A673 (cell line): ENCODE measurements around the gene NTN1. TPM values are rescaled to one million over a fixed set of nuclear protein-coding genes. Genes with fewer than 3 reads are reported as not detected.
A peak's percentile ranks its signal among the peaks of the same experiment; 100 is the strongest.

Source experiments
- BruUV-seq: library from RNA; stranded (reverse); fragments of 400-500 nt; replicated peaks from 2 replicates; lab custom pipeline; 2021; lab: Mats Ljungman, UMichigan
- CTCF ChIA-PET: fragments of 300-600 bp; sonication (Branson Sonifier 250); formaldehyde crosslinking; loops from one replicate; lab custom pipeline; 2022; ENCODE audit warnings: antibody characterized with exemption; lab: Charles Lee
- POLR2A ChIA-PET: fragments of 300-600 bp; sonication (Branson Sonifier 250); formaldehyde crosslinking; loops from one replicate; lab custom pipeline; 2022; ENCODE audit warnings: antibody characterized with exemption; ENCODE audit not compliant: low non-redundant PET; lab: Charles Lee
- DNase-seq: peaks from one replicate; pipeline ENCODE4 v3.0.0-alpha.2; 2015; ENCODE audit warnings: low spot score
- H3K27ac ChIP-seq: fragments of 200-600 bp; sonication (generic); 2 replicates; pipeline ENCODE4 v1.5.1; 2016; ENCODE audit warnings: mixed run types, low read depth, mild to moderate bottlenecking, mixed read lengths, antibody characterized with exemption, low read length; ENCODE audit not compliant: poor library complexity, severe bottlenecking
- H3K27me3 ChIP-seq: fragments of 200-600 bp; sonication (generic); replicated peaks from 2 replicates; pipeline ENCODE4 v1.6.1; 2017; ENCODE audit warnings: mixed run types, low read depth, mild to moderate bottlenecking, mixed read lengths, antibody characterized with exemption, low read length; ENCODE audit not compliant: insufficient read depth, poor library complexity
- H3K36me3 ChIP-seq: fragments of 200-600 bp; sonication (generic); 2 replicates; pipeline ENCODE4 v1.6.1; 2016; ENCODE audit warnings: mixed run types, mild to moderate bottlenecking, mixed read lengths, antibody characterized with exemption, low read length; ENCODE audit not compliant: insufficient read depth, poor library complexity, severe bottlenecking
- H3K4me1 ChIP-seq: fragments of 200-600 bp; sonication (generic); 2 replicates; pipeline ENCODE4 v1.6.1; 2017; ENCODE audit warnings: mixed run types, mild to moderate bottlenecking, mixed read lengths, antibody characterized with exemption, low read length; ENCODE audit not compliant: insufficient read depth, poor library complexity, severe bottlenecking
- H3K4me3 ChIP-seq: fragments of 200-600 bp; sonication (generic); 2 replicates; pipeline ENCODE4 v1.5.1; 2016; ENCODE audit warnings: low read depth, mixed run types, mild to moderate bottlenecking, mixed read lengths, low read length; ENCODE audit not compliant: poor library complexity, severe bottlenecking
- H3K9me3 ChIP-seq: fragments of 200-600 bp; sonication (generic); 2 replicates; pipeline ENCODE4 v1.6.1; 2016; ENCODE audit warnings: mixed run types, low read depth, mild to moderate bottlenecking, mixed read lengths, antibody characterized with exemption, low read length; ENCODE audit not compliant: poor library complexity, severe bottlenecking
- CTCF ChIP-seq: fragments of 300-800, 200-600 bp; sonication (generic); conservative IDR thresholded peaks from 2 replicates; pipeline ENCODE4 v1.5.1; 2017; ENCODE audit warnings: low read depth, mild to moderate bottlenecking, antibody characterized with exemption, low read length, moderate library complexity, mixed read lengths
- EZH2 ChIP-seq: fragments of 200-600 bp; sonication (generic); IDR thresholded peaks from 2 replicates; pipeline ENCODE4 v1.6.1; 2017; ENCODE audit warnings: borderline replicate concordance, low read depth, mild to moderate bottlenecking, mixed read lengths, antibody characterized with exemption, low read length; ENCODE audit not compliant: poor library complexity, severe bottlenecking
- intact Hi-C: fragments of 100-400 bp; cut with micrococcal nuclease; formaldehyde crosslinking; loops from one replicate; pipeline ENCODE4 v1.10.0; 2022; ENCODE audit not compliant: unreplicated experiment
- total RNA-seq: library from RNA; stranded (reverse); gene quantifications from 2 replicates; pipeline ENCODE4 v1.2.3, GENCODE V29; 2021

The NTN1 gene
- total RNA-seq, 1 experiment from 2014 or later: 4.3 TPM

- H3K4me3 ChIP-seq: no peak overlapping the region
- no peak for DNase-seq
- intact Hi-C loops: no loop called here
- H3K27ac ChIP-seq: no peak overlapping the region
- TF ChIP-seq CTCF (no peak), EZH2 (no peak)
- CTCF ChIA-PET: no interaction called here
- POLR2A ChIA-PET: no interaction called here
- peaks cover 10% of the 10 kb centered on the region for H3K4me1 ChIP-seq
- no peaks in the 10 kb centered on the region for H3K9me3 ChIP-seq
- BruUV-seq: no TSS peak
- H3K27me3 ChIP-seq: no peaks in the 10 kb centered on the region
- H3K36me3 ChIP-seq: no peaks in the 10 kb centered on the region
Observed at GRCh38 chr17:9195411-9195810, 174.1 kb downstream of the NTN1 start.

DNA sequence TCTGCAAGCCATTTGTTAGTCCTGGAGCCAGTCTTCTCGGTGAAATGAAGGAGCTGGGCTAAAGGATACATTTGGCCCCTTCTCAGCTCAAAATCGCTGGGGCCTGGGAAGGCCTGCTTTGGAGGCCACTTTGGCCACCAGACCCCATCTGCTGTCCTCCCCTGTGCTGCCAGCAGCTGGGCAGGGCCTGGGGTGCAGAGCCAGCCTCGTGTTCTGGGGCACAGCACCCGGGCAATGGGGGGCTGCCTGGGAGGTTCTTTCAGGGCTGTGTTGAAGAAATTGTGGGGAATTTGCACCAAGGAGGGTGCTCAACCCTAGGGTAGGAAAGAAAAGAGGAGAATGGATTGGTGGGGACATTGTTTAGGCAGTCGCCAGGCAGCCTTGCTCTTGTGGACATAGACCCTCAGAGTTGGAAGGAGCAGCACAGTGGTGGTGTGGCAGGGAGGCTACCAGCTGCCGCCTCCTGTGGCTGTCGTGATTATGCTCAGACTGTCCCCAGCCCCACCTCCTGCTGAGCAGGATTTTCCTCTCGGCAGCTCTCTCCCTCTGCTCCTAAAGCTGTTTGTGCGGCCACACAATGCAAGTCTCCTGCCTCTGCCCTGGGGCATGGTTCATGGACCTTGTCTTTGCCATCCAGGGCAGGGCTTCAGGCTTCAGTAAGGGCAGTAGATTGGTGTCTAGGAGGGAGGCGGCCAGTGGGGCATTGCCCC lies 174.8 kb downstream of the NTN1 start:
- peak; percentile 66 for DNase-seq
- peaks cover 10% of the 10 kb centered on the region for H3K4me1 ChIP-seq
- BruUV-seq: no TSS peak
- ChIA-PET POLR2A (no interaction called here), CTCF (no interaction called here)
- no peaks in the 10 kb centered on the region for H3K9me3 ChIP-seq
- H3K27me3 ChIP-seq: no peaks in the 10 kb centered on the region
- TF ChIP-seq CTCF (no peak), EZH2 (no peak)
- no peak overlapping the region for H3K4me3 ChIP-seq
- intact Hi-C loops: no loop called here
- no peaks in the 10 kb centered on the region for H3K36me3 ChIP-seq
- no peak overlapping the region for H3K27ac ChIP-seq

DNA sequence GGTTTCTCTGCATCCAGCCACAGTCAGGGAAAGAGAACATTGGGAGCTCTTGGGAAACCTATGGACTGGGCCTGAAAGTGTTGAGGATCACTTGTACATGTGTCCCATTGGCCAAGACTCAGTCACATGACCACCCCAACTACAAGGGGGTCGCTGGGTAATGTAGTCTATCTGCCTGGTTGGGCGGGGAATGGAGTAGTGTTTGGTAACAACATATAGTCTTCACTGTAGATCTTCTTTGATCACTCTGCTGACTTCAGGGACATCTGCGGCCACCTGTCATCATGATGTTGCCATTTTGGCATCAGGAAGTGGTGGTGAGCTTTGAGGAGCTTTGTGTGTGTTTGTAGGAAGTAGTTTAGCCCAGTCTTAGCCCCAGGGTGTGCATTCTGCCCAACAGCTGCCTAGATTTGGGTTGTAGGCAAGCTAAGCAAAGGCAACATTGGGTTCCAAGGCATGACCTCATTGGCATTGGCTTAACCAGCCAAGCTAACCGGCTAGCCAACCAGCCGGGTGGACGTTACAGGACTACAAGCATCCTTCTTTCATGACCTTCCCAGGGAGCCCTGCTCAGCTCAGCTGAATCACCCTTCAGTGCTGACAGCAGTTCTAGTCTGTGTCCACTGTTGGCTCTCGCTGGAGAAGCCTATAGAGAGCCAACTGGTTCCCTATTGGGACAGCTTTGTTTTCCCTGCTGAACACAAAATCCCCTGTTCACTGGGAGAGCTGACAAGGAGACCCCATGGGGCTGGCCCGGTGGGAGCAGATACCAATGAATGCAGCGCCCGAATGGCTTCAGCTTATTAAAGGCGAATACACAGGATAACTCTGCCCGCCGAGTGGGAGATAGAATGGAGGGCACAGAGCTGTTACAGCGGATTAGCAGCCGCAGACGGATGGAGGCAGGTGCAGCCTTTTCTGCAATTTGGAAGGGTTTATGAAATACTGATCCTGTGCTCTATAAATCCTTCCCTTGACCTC lies 178.6 kb downstream of the NTN1 start:
- Histone ChIP-seq H3K27me3 (no peaks in the 10 kb centered on the region), H3K36me3 (no peaks in the 10 kb centered on the region), H3K4me1 (peaks cover 10% of the 10 kb centered on the region), H3K27ac (no peak overlapping the region), H3K4me3 (no peak overlapping the region), H3K9me3 (no peaks in the 10 kb centered on the region)
- intact Hi-C loops: no loop called here
- DNase-seq: no peak
- ChIA-PET CTCF (no interaction called here), POLR2A (no interaction called here)
- BruUV-seq: no TSS peak
- no peak for TF ChIP-seq CTCF
- no peak for TF ChIP-seq EZH2
